Naive thymus-derived CD4-positive, alpha-beta T cell (primary cell): ENCODE results near the gene KMT5B. TPM values are rescaled to one million over a fixed set of nuclear protein-coding genes. Genes with fewer than 3 reads are reported as not detected.

Source experiments
- ATAC-seq: fragments of 150-1000 bp; cut with Tn5 transposase; 2 replicates; pipeline ENCODE4 v1.10.0; 2021; ENCODE audit warnings: mild to moderate bottlenecking, moderate library complexity
- CTCF ChIA-PET: fragments of 350-600 bp; sonication (Branson Sonifier 250); formaldehyde crosslinking; loops from one replicate; lab custom pipeline; 2021; ENCODE audit warnings: antibody characterized with exemption; lab: Charles Lee
- POLR2A ChIA-PET: fragments of 350-600 bp; sonication (Branson Sonifier 250); formaldehyde crosslinking; loops from one replicate; lab custom pipeline; 2021; ENCODE audit warnings: antibody characterized with exemption, inconsistent platforms; lab: Charles Lee
- DNase-seq, 9 donors: peaks; one replicate each; pipeline versions ENCODE4 v3.0.0 to v3.0.0-alpha.2; 2020 to 2022; ENCODE audit warnings: mixed read lengths in 1 of 9
- H3K27ac ChIP-seq: one replicate; pipeline ENCODE4 v1.7.0; 2013; ENCODE audit warnings: mild to moderate bottlenecking, low read depth, low read length, moderate library complexity
- H3K27me3 ChIP-seq, 2 donors: one replicate each; pipeline ENCODE4 v1.7.0; 2013; ENCODE audit warnings: low read length in 2 of 2, mild to moderate bottlenecking in 2 of 2, moderate library complexity in 2 of 2; ENCODE audit not compliant: control insufficient read depth in 2 of 2, insufficient read depth in 2 of 2
- H3K36me3 ChIP-seq, 3 experiments: 1 replicate in 2 of 3; 2 replicates in 1 of 3; pipeline ENCODE4 v1.7.0; 2013; ENCODE audit warnings: low read length in 3 of 3, mild to moderate bottlenecking in 3 of 3, moderate library complexity in 1 of 3; ENCODE audit not compliant: insufficient read depth in 3 of 3, control insufficient read depth in 2 of 3
- H3K4me1 ChIP-seq, 2 donors: one replicate each; pipeline ENCODE4 v1.7.0; 2013; ENCODE audit warnings: low read length in 2 of 2, mild to moderate bottlenecking in 2 of 2, moderate library complexity in 1 of 2; ENCODE audit not compliant: control insufficient read depth in 2 of 2, insufficient read depth in 2 of 2
- H3K4me3 ChIP-seq: 2 replicates; pipeline ENCODE4 v1.7.0; 2013; ENCODE audit warnings: mild to moderate bottlenecking, low read length
- H3K9me3 ChIP-seq, 3 experiments: 1 replicate in 2 of 3; 2 replicates in 1 of 3; pipeline ENCODE4 v1.7.0; 2013; ENCODE audit warnings: low read length in 3 of 3; ENCODE audit not compliant: control insufficient read depth in 2 of 3
- H3K27ac Mint-ChIP-seq, 9 donors: one replicate each; pipeline ENCODE4 v1.8.0; 2020 to 2022; ENCODE audit warnings: mixed read lengths in 9 of 9, mild to moderate bottlenecking in 8 of 9, moderate library complexity in 5 of 9, inconsistent platforms in 2 of 9
- H3K27me3 Mint-ChIP-seq, 5 donors: one replicate each; pipeline ENCODE4 v1.8.0; 2021 to 2022; ENCODE audit warnings: mixed read lengths in 5 of 5, mild to moderate bottlenecking in 1 of 5
- H3K36me3 Mint-ChIP-seq, 5 donors: one replicate each; pipeline ENCODE4 v1.8.0; 2020 to 2022; ENCODE audit warnings: mixed read lengths in 5 of 5, mild to moderate bottlenecking in 3 of 5, inconsistent platforms in 1 of 5
- H3K4me1 Mint-ChIP-seq, 7 donors: one replicate each; pipeline ENCODE4 v1.8.0; 2020 to 2022; ENCODE audit warnings: mixed read lengths in 7 of 7, mild to moderate bottlenecking in 3 of 7, inconsistent platforms in 1 of 7
- H3K4me3 Mint-ChIP-seq, 10 donors: one replicate each; pipeline ENCODE4 v1.8.0; 2020 to 2022; ENCODE audit warnings: mild to moderate bottlenecking in 10 of 10, mixed read lengths in 10 of 10, moderate library complexity in 6 of 10, inconsistent platforms in 2 of 10
- H3K9me3 Mint-ChIP-seq, 11 donors: one replicate each; pipeline ENCODE4 v1.8.0; 2020 to 2022; ENCODE audit warnings: mixed read lengths in 11 of 11, mild to moderate bottlenecking in 4 of 11, inconsistent platforms in 1 of 11, moderate library complexity in 1 of 11
- intact Hi-C, 2 donors: fragments of 100-400 bp; cut with micrococcal nuclease; formaldehyde crosslinking; loops; one replicate each; pipeline ENCODE4 v1.15.1; 2023
- polyA plus RNA-seq, 2 donors: library from polyadenylated mRNA; unstranded; fragments of 300-500 nt; fragmentation: Illumina TruSeq; gene quantifications; one replicate each; pipeline ENCODE4 v1.2.3, GENCODE V29; 2021
- total RNA-seq, 6 experiments: library from RNA in 5 of 6; stranded (reverse) in 5 of 6; gene quantifications; 1 replicate in 5 of 6; 2 replicates in 1 of 6; pipeline ENCODE4 v1.2.3 and lab custom pipeline; 2021 to 2026

Gene KMT5B
- total and polyA plus RNA-seq, 7 experiments from 2014 or later, result 32.7 to 68.2 (median 43.8) TPM

DNA sequence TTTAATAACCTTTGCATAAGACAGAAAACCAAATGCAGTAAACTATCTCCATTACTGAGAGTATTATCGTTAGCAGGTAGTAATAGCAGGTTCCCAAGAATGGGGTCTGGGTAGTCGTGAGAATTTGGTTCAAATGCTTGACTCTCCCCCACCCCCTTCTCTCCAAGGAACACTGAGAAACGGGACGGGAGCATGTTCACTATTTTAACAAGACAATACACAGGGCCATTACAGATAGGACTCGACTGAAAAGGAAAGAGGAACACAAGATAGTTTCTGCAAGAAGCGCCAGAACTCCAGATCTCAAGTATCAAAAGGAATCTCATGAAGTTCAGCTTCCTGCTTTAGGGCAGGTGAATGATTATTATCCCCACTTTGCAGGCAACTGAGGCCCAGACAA lies 27.0 kb downstream of the KMT5B start:
- Mint-ChIP-seq H3K27me3 (no peaks in the 10 kb centered on the region), H3K9me3 (no peaks in the 10 kb centered on the region), H3K4me3 (no peak overlapping the region), H3K36me3 (peaks cover 0 to 38% (median 7%) of the 10 kb centered on the region in 5 donors), H3K27ac (no peak overlapping the region), H3K4me1 (peaks cover 3 to 19% (median 11%) of the 10 kb centered on the region in 7 donors)
- no peaks in the 10 kb centered on the region for H3K9me3 ChIP-seq
- ChIA-PET CTCF (no interaction called here), POLR2A (no interaction called here)
- no peaks in the 10 kb centered on the region for H3K27me3 ChIP-seq
- no peak overlapping the region for H3K27ac ChIP-seq
- H3K4me1 ChIP-seq, result peaks cover 0 to 3% of the 10 kb centered on the region in 2 donors
- DNase-seq (no peak), ATAC-seq (no peak)
- peaks cover 5 to 50% (median 7%) of the 10 kb centered on the region in 3 experiments for H3K36me3 ChIP-seq
- no peak overlapping the region for H3K4me3 ChIP-seq
- intact Hi-C loops, result no loop called here

GRCh38 chr11:68181719-68182451 lies 31.2 kb downstream of the KMT5B start:
- intact Hi-C loops, result no loop called here
- ChIA-PET CTCF (interaction anchor here (0.6 to 0.8 kb wide), 2 partner anchors 18 to 117 kb away, joined by 3 to 4 read pairs; no protein-coding TSS in a partner anchor), POLR2A (no interaction called here)
- ATAC-seq, result no peak
- H3K27ac Mint-ChIP-seq, result no peak overlapping the region
- Histone ChIP-seq H3K4me3 (no peak overlapping the region), H3K4me1 (no peaks in the 10 kb centered on the region), H3K27me3 (no peaks in the 10 kb centered on the region), H3K36me3 (peaks cover 5 to 50% (median 7%) of the 10 kb centered on the region in 3 experiments), H3K9me3 (no peaks in the 10 kb centered on the region), H3K27ac (no peak overlapping the region)
- H3K9me3 Mint-ChIP-seq, result no peaks in the 10 kb centered on the region
- H3K27me3 Mint-ChIP-seq, result no peaks in the 10 kb centered on the region
- peaks cover 0 to 45% (median 9%) of the 10 kb centered on the region in 5 donors for H3K36me3 Mint-ChIP-seq
- no peak overlapping the region for H3K4me3 Mint-ChIP-seq
- DNase-seq, result no peak
- H3K4me1 Mint-ChIP-seq, result peaks cover 0 to 7% (median 0%) of the 10 kb centered on the region in 7 donors

DNA sequence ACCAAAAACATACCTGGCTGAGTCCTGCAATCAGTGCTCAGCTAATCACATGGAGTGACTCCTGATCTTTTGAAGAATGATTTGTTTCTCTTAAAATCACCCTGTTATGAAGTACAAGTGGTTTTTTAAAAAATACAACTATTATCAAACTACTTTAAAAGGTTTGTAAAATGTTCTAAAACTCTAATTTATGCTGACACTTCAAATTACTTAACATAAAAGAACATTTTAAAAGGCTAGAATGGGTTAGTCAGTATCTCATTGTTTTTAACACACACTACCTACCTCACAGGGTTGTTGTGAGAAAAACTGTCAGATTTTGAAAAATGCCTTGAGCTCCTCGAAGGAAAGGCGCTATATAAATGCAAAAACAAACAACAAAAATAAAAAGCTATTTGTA lies 33.2 kb downstream of the KMT5B start:
- no peaks in the 10 kb centered on the region for H3K9me3 Mint-ChIP-seq
- DNase-seq (no peak), ATAC-seq (no peak)
- H3K27me3 Mint-ChIP-seq, result no peaks in the 10 kb centered on the region
- peaks cover 0 to 6% (median 0%) of the 10 kb centered on the region in 7 donors for H3K4me1 Mint-ChIP-seq
- no peak overlapping the region for H3K4me3 Mint-ChIP-seq
- H3K4me1 ChIP-seq, result no peaks in the 10 kb centered on the region
- H3K36me3 ChIP-seq, result peaks cover 0 to 32% (median 5%) of the 10 kb centered on the region in 3 experiments
- H3K27ac Mint-ChIP-seq, result no peak overlapping the region
- H3K4me3 ChIP-seq, result no peak overlapping the region
- H3K9me3 ChIP-seq, result no peaks in the 10 kb centered on the region
- H3K27me3 ChIP-seq, result no peaks in the 10 kb centered on the region
- ChIA-PET CTCF (no interaction called here), POLR2A (interaction anchor here (0.5 kb wide), 1 partner anchor 30 kb away, joined by 4 read pairs; no protein-coding TSS in a partner anchor)
- H3K27ac ChIP-seq, result no peak overlapping the region
- intact Hi-C loops, result no loop called here
- peaks cover 0 to 37% (median 15%) of the 10 kb centered on the region in 5 donors for H3K36me3 Mint-ChIP-seq

GRCh38 chr11:68177877-68178276 lies 35.2 kb downstream of the KMT5B start:
- H3K27ac ChIP-seq, result no peak overlapping the region
- Mint-ChIP-seq H3K27me3 (no peaks in the 10 kb centered on the region), H3K27ac (no peak overlapping the region), H3K4me3 (no peak overlapping the region), H3K36me3 (peaks cover 4 to 38% (median 21%) of the 10 kb centered on the region in 5 donors), H3K4me1 (peaks cover 0 to 6% (median 0%) of the 10 kb centered on the region in 7 donors), H3K9me3 (no peaks in the 10 kb centered on the region)
- no peak for ATAC-seq
- H3K27me3 ChIP-seq, result no peaks in the 10 kb centered on the region
- ChIA-PET POLR2A (no interaction called here), CTCF (no interaction called here)
- peaks cover 0 to 32% (median 3%) of the 10 kb centered on the region in 3 experiments for H3K36me3 ChIP-seq
- H3K4me3 ChIP-seq, result no peak overlapping the region
- DNase-seq, result no peak
- H3K9me3 ChIP-seq, result no peaks in the 10 kb centered on the region
- H3K4me1 ChIP-seq, result no peaks in the 10 kb centered on the region
- intact Hi-C loops, result no loop called here

DNA sequence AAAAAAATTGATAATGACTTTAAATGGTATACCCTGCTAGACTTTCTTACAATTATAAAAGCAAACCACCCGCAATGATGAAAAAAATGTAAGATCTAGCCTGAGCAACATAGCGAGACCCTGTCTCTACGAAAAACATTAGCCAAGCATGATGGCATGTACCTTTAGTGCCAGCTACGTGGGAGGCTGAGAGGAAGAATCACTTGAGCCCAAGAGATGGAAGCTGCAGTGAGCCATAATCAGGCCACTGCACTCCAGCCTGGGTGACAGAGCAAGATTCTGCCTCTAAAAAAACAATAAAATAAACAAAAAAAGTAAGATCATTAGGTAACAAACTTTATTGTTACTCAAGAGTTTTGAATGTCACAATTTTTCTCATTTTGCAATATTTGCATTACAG lies 39.2 kb downstream of the KMT5B start:
- intact Hi-C loops, result no loop called here
- Mint-ChIP-seq H3K36me3 (peaks cover 11 to 49% (median 18%) of the 10 kb centered on the region in 5 donors), H3K4me3 (no peak overlapping the region), H3K4me1 (peaks cover 0 to 4% (median 0%) of the 10 kb centered on the region in 7 donors), H3K27me3 (no peaks in the 10 kb centered on the region), H3K27ac (no peak overlapping the region), H3K9me3 (no peaks in the 10 kb centered on the region)
- Histone ChIP-seq H3K27ac (no peak overlapping the region), H3K27me3 (no peaks in the 10 kb centered on the region), H3K4me3 (no peak overlapping the region), H3K4me1 (no peaks in the 10 kb centered on the region), H3K36me3 (peaks cover 10 to 60% (median 18%) of the 10 kb centered on the region in 3 experiments), H3K9me3 (no peaks in the 10 kb centered on the region)
- CTCF ChIA-PET, result no interaction called here
- DNase-seq, result no peak
- no peak for ATAC-seq
- POLR2A ChIA-PET, result no interaction called here

DNA sequence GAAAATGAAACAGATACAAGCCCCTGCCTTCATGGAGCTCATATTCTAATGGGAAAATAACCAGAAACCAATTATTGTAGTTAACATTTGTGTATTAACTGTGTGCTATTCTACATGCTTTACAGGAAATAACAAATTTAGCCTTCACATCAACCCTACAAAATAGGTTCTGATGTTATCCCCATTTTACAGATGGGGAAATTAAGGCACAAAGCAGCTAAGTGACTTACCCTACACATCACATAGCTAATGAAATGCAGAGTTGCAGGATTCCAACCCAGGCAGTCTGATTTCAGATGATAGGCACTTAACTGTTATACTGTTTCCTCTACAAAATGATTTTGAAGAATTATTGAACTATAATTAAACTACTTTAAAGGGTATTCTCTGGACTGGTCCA lies 43.7 kb downstream of the KMT5B start:
- Histone ChIP-seq H3K4me3 (no peak overlapping the region), H3K36me3 (peaks cover 13 to 86% (median 23%) of the 10 kb centered on the region in 3 experiments), H3K4me1 (no peaks in the 10 kb centered on the region), H3K27ac (no peak overlapping the region), H3K27me3 (no peaks in the 10 kb centered on the region), H3K9me3 (no peaks in the 10 kb centered on the region)
- ChIA-PET CTCF (interaction anchor here (1.1 kb wide), 1 partner anchor 12 kb away, joined by 3 read pairs; no protein-coding TSS in a partner anchor), POLR2A (no interaction called here)
- no peak for ATAC-seq
- Mint-ChIP-seq H3K4me3 (no peak overlapping the region), H3K27ac (no peak overlapping the region), H3K9me3 (no peaks in the 10 kb centered on the region), H3K4me1 (no peaks in the 10 kb centered on the region), H3K36me3 (peaks cover 14 to 35% (median 19%) of the 10 kb centered on the region in 5 donors), H3K27me3 (no peaks in the 10 kb centered on the region)
- DNase-seq, result no peak
- intact Hi-C loops, result no loop called here
